Astrocyte (in vitro differentiated cells and primary cell): ENCODE results near the gene BBS12. TPM values are rescaled to one million over a fixed set of nuclear protein-coding genes. Genes with fewer than 3 reads are reported as not detected.

Source experiments
- DNase-seq: peaks from one replicate; pipeline ENCODE4 v3.0.0-alpha.2; 2010; ENCODE audit warnings: low read depth
- FAIRE-seq: peaks from 2 replicates; lab custom pipeline; 2011; peaks lifted over from hg19 to GRCh38; lab: Jason Lieb, UNC
- H2AFZ ChIP-seq: 2 replicates; pipeline ENCODE4 v1.6.0; 2012; ENCODE audit warnings: low read depth, low read length, inconsistent platforms
- H3K27ac ChIP-seq: 2 replicates; pipeline ENCODE4 v1.5.1; 2011; ENCODE audit warnings: low read depth, low read length, inconsistent platforms
- H3K27me3 ChIP-seq: 2 replicates; pipeline ENCODE4 v1.6.0; 2011; ENCODE audit warnings: low read length, inconsistent platforms; ENCODE audit not compliant: insufficient read depth
- H3K36me3 ChIP-seq: 2 replicates; pipeline ENCODE4 v1.5.1; 2011; ENCODE audit warnings: low read length, inconsistent platforms; ENCODE audit not compliant: insufficient read depth
- H3K4me1 ChIP-seq: 2 replicates; pipeline ENCODE4 v1.5.1; 2011; ENCODE audit warnings: low read length, inconsistent platforms; ENCODE audit not compliant: insufficient read depth
- H3K4me2 ChIP-seq: 2 replicates; pipeline ENCODE4 v1.6.0; 2012; ENCODE audit warnings: low read length, inconsistent platforms
- H3K4me3 ChIP-seq: 2 replicates; pipeline ENCODE4 v1.5.1; 2011; ENCODE audit warnings: low read depth, mild to moderate bottlenecking, low read length, inconsistent platforms; ENCODE audit not compliant: insufficient read depth
- H3K79me2 ChIP-seq: 2 replicates; pipeline ENCODE4 v1.6.0; 2012; ENCODE audit warnings: mild to moderate bottlenecking, low read length, inconsistent platforms; ENCODE audit not compliant: insufficient read depth
- H3K9ac ChIP-seq: 2 replicates; pipeline ENCODE4 v1.6.0; 2012; ENCODE audit warnings: mild to moderate bottlenecking, low read length, inconsistent platforms
- H3K9me3 ChIP-seq: 2 replicates; pipeline ENCODE4 v1.5.1; 2012; ENCODE audit warnings: low read depth, mild to moderate bottlenecking, low read length, inconsistent platforms; ENCODE audit not compliant: insufficient read depth
- H4K20me1 ChIP-seq: 2 replicates; pipeline ENCODE4 v1.6.0; 2012; ENCODE audit warnings: low read length, inconsistent platforms; ENCODE audit not compliant: insufficient read depth
- H3K27ac Mint-ChIP-seq: one replicate; pipeline ENCODE4 v1.8.0; 2021; ENCODE audit warnings: mild to moderate bottlenecking, mixed read lengths; ENCODE audit not compliant: unreplicated experiment
- H3K27me3 Mint-ChIP-seq: one replicate; pipeline ENCODE4 v1.8.0; 2021; ENCODE audit warnings: low read depth, mixed read lengths; ENCODE audit not compliant: unreplicated experiment
- H3K36me3 Mint-ChIP-seq: one replicate; pipeline ENCODE4 v1.8.0; 2021; ENCODE audit warnings: low read depth, mixed read lengths; ENCODE audit not compliant: unreplicated experiment
- H3K4me1 Mint-ChIP-seq: one replicate; pipeline ENCODE4 v1.8.0; 2021; ENCODE audit warnings: low read depth, mixed read lengths; ENCODE audit not compliant: unreplicated experiment
- H3K4me3 Mint-ChIP-seq: one replicate; pipeline ENCODE4 v1.8.0; 2021; ENCODE audit warnings: mild to moderate bottlenecking, moderate library complexity, mixed read lengths; ENCODE audit not compliant: unreplicated experiment
- H3K9me3 Mint-ChIP-seq: one replicate; pipeline ENCODE4 v1.8.0; 2021; ENCODE audit warnings: mild to moderate bottlenecking, mixed read lengths; ENCODE audit not compliant: unreplicated experiment
- CTCF ChIP-seq: IDR thresholded peaks from 2 replicates; pipeline ENCODE4 v1.5.1; 2011; ENCODE audit warnings: low read depth, mild to moderate bottlenecking, inconsistent platforms, low read length, moderate library complexity; ENCODE audit not compliant: insufficient read depth
- EZH2 ChIP-seq: IDR thresholded peaks from 2 replicates; pipeline ENCODE4 v1.6.1; 2012; ENCODE audit warnings: mild to moderate bottlenecking, low read length, inconsistent platforms; ENCODE audit not compliant: insufficient read depth
- total RNA-seq: library from RNA; stranded (reverse); gene quantifications from 2 replicates; pipeline ENCODE4 v1.2.1, GENCODE V29; 2021

The BBS12 gene
- total RNA-seq, 1 donor from 2014 or later, result 4.7 TPM

DNA sequence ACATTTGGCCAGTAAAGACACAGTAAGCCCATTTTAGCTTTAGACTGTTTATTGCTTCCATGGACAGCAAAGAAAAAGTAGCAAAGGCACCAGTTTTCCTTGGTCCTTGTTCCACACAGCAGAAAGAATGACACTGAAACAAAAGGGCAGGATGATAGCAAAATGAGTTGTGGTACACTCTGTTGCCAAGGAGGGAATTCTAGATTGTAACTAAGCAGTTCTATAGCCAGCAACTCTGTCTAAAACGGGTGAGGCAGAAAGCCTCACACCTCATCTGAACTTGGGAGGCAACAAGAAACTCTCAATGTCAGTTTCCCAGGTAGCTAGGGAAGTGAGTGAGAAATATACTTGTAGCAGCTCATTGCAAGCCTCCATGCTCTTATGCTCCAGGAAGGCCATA is 39.2 kb downstream of the BBS12 start:
- Histone ChIP-seq H4K20me1 (no peaks in the 10 kb centered on the region), H3K79me2 (no peaks in the 10 kb centered on the region), H3K9me3 (no peaks in the 10 kb centered on the region), H3K9ac (no peak overlapping the region), H3K27me3 (no peaks in the 10 kb centered on the region), H2AFZ (peak overlapping the region; percentile 8), H3K4me2 (no peak overlapping the region), H3K27ac (no peak overlapping the region), H3K4me3 (no peak overlapping the region), H3K4me1 (no peaks in the 10 kb centered on the region), H3K36me3 (no peaks in the 10 kb centered on the region)
- Mint-ChIP-seq H3K4me3 (no peak overlapping the region), H3K27me3 (no peaks in the 10 kb centered on the region), H3K36me3 (no peaks in the 10 kb centered on the region), H3K27ac (no peak overlapping the region), H3K9me3 (no peaks in the 10 kb centered on the region), H3K4me1 (peaks cover 10% of the 10 kb centered on the region)
- TF ChIP-seq EZH2 (no peak), CTCF (no peak)
- no peak for FAIRE-seq
- DNase-seq, result no peak

DNA sequence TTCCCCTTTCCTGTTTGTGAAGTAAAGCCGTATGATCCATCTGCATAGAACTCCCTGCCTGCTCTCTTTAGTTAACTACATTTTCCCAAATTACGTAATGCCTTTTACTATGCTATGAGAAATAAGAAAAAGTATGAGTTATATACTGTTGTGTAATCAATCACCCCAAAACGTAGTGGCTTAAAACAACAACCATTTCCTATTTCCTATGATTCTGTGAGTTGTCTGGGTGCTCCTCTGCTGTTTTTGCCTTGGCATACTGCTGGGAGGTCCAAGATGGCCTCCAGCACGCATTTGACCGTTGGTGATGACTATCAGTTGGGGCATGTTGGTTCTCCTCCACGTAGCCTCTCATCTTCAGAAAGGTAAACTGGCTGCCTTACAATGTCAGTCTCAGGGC is 39.8 kb downstream of the BBS12 start:
- Mint-ChIP-seq H3K27me3 (no peaks in the 10 kb centered on the region), H3K36me3 (no peaks in the 10 kb centered on the region), H3K4me1 (peaks cover 14% of the 10 kb centered on the region), H3K27ac (no peak overlapping the region), H3K4me3 (no peak overlapping the region), H3K9me3 (no peaks in the 10 kb centered on the region)
- DNase-seq (no peak), FAIRE-seq (no peak)
- no peak overlapping the region for H3K27ac ChIP-seq
- no peaks in the 10 kb centered on the region for H3K27me3 ChIP-seq
- H3K36me3 ChIP-seq, result no peaks in the 10 kb centered on the region
- H3K4me1 ChIP-seq, result peaks cover 3% of the 10 kb centered on the region
- no peaks in the 10 kb centered on the region for H3K9me3 ChIP-seq
- H4K20me1 ChIP-seq, result no peaks in the 10 kb centered on the region
- no peak overlapping the region for H3K4me3 ChIP-seq
- no peaks in the 10 kb centered on the region for H3K79me2 ChIP-seq
- H3K9ac ChIP-seq, result no peak overlapping the region
- H2AFZ ChIP-seq, result no peak overlapping the region
- TF ChIP-seq CTCF (no peak), EZH2 (no peak)
- H3K4me2 ChIP-seq, result no peak overlapping the region

GRCh38 chr4:122772986-122773385 is 40.5 kb downstream of the BBS12 start:
- no peak overlapping the region for H3K27ac ChIP-seq
- no peaks in the 10 kb centered on the region for H3K27me3 ChIP-seq
- peak; percentile 56 for FAIRE-seq
- Mint-ChIP-seq H3K27ac (no peak overlapping the region), H3K27me3 (no peaks in the 10 kb centered on the region), H3K9me3 (no peaks in the 10 kb centered on the region), H3K36me3 (no peaks in the 10 kb centered on the region), H3K4me3 (no peak overlapping the region), H3K4me1 (peaks cover 16% of the 10 kb centered on the region)
- DNase-seq, result no peak
- TF ChIP-seq EZH2 (no peak), CTCF (no peak)
- H3K9me3 ChIP-seq, result no peaks in the 10 kb centered on the region
- H3K36me3 ChIP-seq, result no peaks in the 10 kb centered on the region
- H3K4me1 ChIP-seq, result peaks cover 4% of the 10 kb centered on the region
- H4K20me1 ChIP-seq, result no peaks in the 10 kb centered on the region
- H3K4me3 ChIP-seq, result no peak overlapping the region
- no peaks in the 10 kb centered on the region for H3K79me2 ChIP-seq
- H2AFZ ChIP-seq, result no peak overlapping the region
- H3K4me2 ChIP-seq, result no peak overlapping the region
- H3K9ac ChIP-seq, result no peak overlapping the region
